PC-3 (cell line): Measurements from ENCODE around the gene SYT5. TPM values are rescaled to one million over a fixed set of nuclear protein-coding genes. Genes with fewer than 3 reads are reported as not detected.

ENCODE experiments used
- ATAC-seq: fragments of 200-7000 bp; cut with Tn5 transposase; 2 replicates; pipeline ENCODE4 v1.9.1; 2020; ENCODE audit warnings: mild to moderate bottlenecking, moderate library complexity
- Bru-seq: library from RNA; stranded (reverse); fragments of 400-500 nt; gene quantifications from one replicate; lab custom pipeline; 2021; lab: Mats Ljungman, UMichigan
- BruChase-seq, 2 experiments: library from RNA; stranded (reverse); fragments of 400-500 nt; gene quantifications; one replicate each; lab custom pipeline; 2021; lab: Mats Ljungman, UMichigan
- BruUV-seq: library from RNA; stranded (reverse); fragments of 400-500 nt; replicated peaks from 2 replicates; lab custom pipeline; 2021; lab: Mats Ljungman, UMichigan
- CTCF ChIA-PET: fragments of 300-600 bp; sonication (Branson Sonifier 250); formaldehyde crosslinking; loops from one replicate; lab custom pipeline; 2022; ENCODE audit warnings: antibody characterized with exemption; lab: Charles Lee
- POLR2A ChIA-PET: fragments of 300-600 bp; sonication (Branson Sonifier 250); formaldehyde crosslinking; loops from one replicate; lab custom pipeline; 2022; ENCODE audit warnings: antibody characterized with exemption; ENCODE audit not compliant: unreplicated experiment; lab: Charles Lee
- DNase-seq: peaks from one replicate; pipeline ENCODE4 v3.0.0-alpha.2; 2015
- H2AFZ ChIP-seq: fragments of 300-600 bp; sonication (generic); 2 replicates; pipeline ENCODE4 v1.6.0; 2016; ENCODE audit warnings: antibody characterized with exemption, low read length
- H3F3A ChIP-seq: fragments of 300-600 bp; sonication (generic); one replicate; pipeline ENCODE4 v1.6.0; 2017; ENCODE audit warnings: antibody characterized with exemption, low read length, control low read depth, mild to moderate bottlenecking; ENCODE audit not compliant: unreplicated experiment
- H3K27ac ChIP-seq: fragments of 300-600 bp; sonication (generic); 2 replicates; pipeline ENCODE4 v1.5.1; 2016; ENCODE audit warnings: mild to moderate bottlenecking, low read length
- H3K27me3 ChIP-seq: fragments of 300-600 bp; sonication (generic); 2 replicates; pipeline ENCODE4 v1.6.1; 2016; ENCODE audit warnings: low read length, mixed read lengths
- H3K36me3 ChIP-seq: fragments of 300-600 bp; sonication (generic); 2 replicates; pipeline ENCODE4 v1.6.1; 2016; ENCODE audit warnings: low read depth, mixed run types, low read length, mixed read lengths
- H3K4me1 ChIP-seq: fragments of 300-600 bp; sonication (generic); 2 replicates; pipeline ENCODE4 v1.5.1; 2016; ENCODE audit warnings: low read length; ENCODE audit not compliant: insufficient read depth
- H3K4me2 ChIP-seq: fragments of 300-600 bp; sonication (generic); 2 replicates; pipeline ENCODE4 v1.6.0; 2016; ENCODE audit warnings: low read length
- H3K4me3 ChIP-seq: fragments of 300-600 bp; sonication (generic); 2 replicates; pipeline ENCODE4 v1.5.1; 2016; ENCODE audit warnings: mild to moderate bottlenecking, low read length, mixed read lengths
- H3K79me2 ChIP-seq: fragments of 300-600 bp; sonication (generic); 2 replicates; pipeline ENCODE4 v1.6.1; 2017; ENCODE audit warnings: low read length, mixed read lengths
- H3K9ac ChIP-seq: fragments of 300-600 bp; sonication (generic); 2 replicates; pipeline ENCODE4 v1.6.0; 2016; ENCODE audit warnings: mild to moderate bottlenecking, low read length
- H3K9me2 ChIP-seq: fragments of 300-600 bp; sonication (generic); replicated peaks from 2 replicates; pipeline ENCODE4 v1.6.1; 2016; ENCODE audit warnings: mixed run types, low read length, mixed read lengths
- H3K9me3 ChIP-seq: fragments of 300-600 bp; sonication (generic); 2 replicates; pipeline ENCODE4 v1.6.1; 2016; ENCODE audit warnings: low read length, mixed read lengths
- H4K20me1 ChIP-seq: fragments of 300-600 bp; sonication (generic); 2 replicates; pipeline ENCODE4 v1.6.1; 2016; ENCODE audit warnings: low read length, mixed read lengths
- CTCF ChIP-seq: fragments of 300-600 bp; sonication (generic); conservative IDR thresholded peaks from 2 replicates; pipeline ENCODE4 v1.5.1; 2017; ENCODE audit warnings: antibody characterized with exemption, low read depth, mild to moderate bottlenecking, low read length
- EZH2 ChIP-seq: fragments of 300-600 bp; sonication (generic); IDR thresholded peaks from one replicate; pipeline ENCODE4 v1.6.1; 2017; ENCODE audit warnings: antibody characterized with exemption, mild to moderate bottlenecking, low read length; ENCODE audit not compliant: unreplicated experiment
- EZH2phosphoT487 ChIP-seq: fragments of 300-600 bp; sonication (generic); IDR thresholded peaks from 2 replicates; pipeline ENCODE4 v1.6.1; 2018; ENCODE audit warnings: mild to moderate bottlenecking, antibody characterized with exemption, low read length, borderline replicate concordance
- intact Hi-C: fragments of 100-400 bp; cut with micrococcal nuclease; formaldehyde crosslinking; loops from 2 replicates; pipeline ENCODE4 v1.9.0; 2023
- long read RNA-seq: library from polyadenylated mRNA; unstranded; transcript quantifications from one replicate; pipeline ENCODE4 v2.0.0, GENCODE V29; 2021; ENCODE audit not compliant: unreplicated experiment
- total RNA-seq: library from RNA; depleted of rRNA; stranded (reverse); fragments of >200 nt; gene quantifications from 2 replicates; pipeline ENCODE4 v1.2.3, GENCODE V29; 2014; rRNA removed

The SYT5 gene
- total RNA-seq (0.40 and 2.5 TPM in 2 replicates), Bru-seq, nascent RNA (percentile 29 among the genes with signal in this experiment), BruChase-seq, experiment 1, labeled RNA remaining after a 6-hour chase (percentile 45 among the genes with signal in this experiment), BruChase-seq, experiment 2, labeled RNA remaining after a 2-hour chase (percentile 33 among the genes with signal in this experiment)
- long read RNA-seq, partial matches to known transcripts = 0 of 10 reads
- long read RNA-seq, other reads (novel, unspliced or antisense) = 10 of 10 reads

GRCh38 chr19:55179606-55180484 is at the start of gene SYT5:
Gene SYT5 (minus strand): TSS chr19:55180289. CDS start chr19:55179041, 1,248 bp downstream.
- BruUV-seq = no TSS peak
- Histone ChIP-seq H3K4me1 (peaks cover 9% of the 10 kb centered on the region), H2AFZ (0 out of 2 replicates have a peak within 1 kb of the TSS, but pooled peaks have one; percentile 7), H3K9me2 (no peaks in the 10 kb centered on the region), H3K9me3 (no peaks in the 10 kb centered on the region), H4K20me1 (no peaks in the 10 kb centered on the region), H3K27ac (no peak within 1 kb of the TSS), H3K4me2 (peak within 1 kb of the TSS; percentile 57), H3F3A (no peaks in the 10 kb centered on the region), H3K79me2 (no peaks in the 10 kb centered on the region), H3K4me3 (no peak within 1 kb of the TSS), H3K36me3 (no peaks in the 10 kb centered on the region), H3K27me3 (peaks cover 22% of the 10 kb centered on the region), H3K9ac (no peak within 1 kb of the TSS)
- TF ChIP-seq EZH2phosphoT487 (no peak), CTCF (no peak), EZH2 (no peak)
- CTCF ChIA-PET = no interaction called here
- peak; percentile 69 for ATAC-seq
- POLR2A ChIA-PET = no interaction called here
- DNase-seq = peak; percentile 64
- intact Hi-C loops = no loop called here

GRCh38 chr19:55229789-55230182 is 49.7 kb upstream of the SYT5 start:
- DNase-seq = no peak
- TF ChIP-seq EZH2 = no peak
- no peak for TF ChIP-seq EZH2phosphoT487
- TF ChIP-seq CTCF = no peak
- intact Hi-C loops = no loop called here
- H3K9me2 ChIP-seq = no peaks in the 10 kb centered on the region
- no peaks in the 10 kb centered on the region for H3K9me3 ChIP-seq
- no peaks in the 10 kb centered on the region for H3F3A ChIP-seq
- 0 out of 2 replicates have a peak, but pooled peaks cover 8% of the 10 kb centered on the region for H4K20me1 ChIP-seq
- H3K27me3 ChIP-seq = no peaks in the 10 kb centered on the region
- H3K36me3 ChIP-seq = peaks cover 39% of the 10 kb centered on the region
- H3K4me1 ChIP-seq = no peaks in the 10 kb centered on the region
- TSS peak; percentile 71 for BruUV-seq
- H3K4me2 ChIP-seq = no peak overlapping the region
- ATAC-seq = no peak
- POLR2A ChIA-PET = no interaction called here
- H2AFZ ChIP-seq = no peak overlapping the region
- H3K9ac ChIP-seq = no peak overlapping the region
- H3K27ac ChIP-seq = no peak overlapping the region
- no peak overlapping the region for H3K4me3 ChIP-seq
- H3K79me2 ChIP-seq = no peaks in the 10 kb centered on the region
- CTCF ChIA-PET = no interaction called here
